ENCODE measurements around the gene NMUR2.

Gene NMUR2

GRCh38 chr5:152353001-152353400 is 52.1 kb downstream of the NMUR2 start:
- no peak for TF ChIP-seq CTCF (IDR thresholded peaks at IDR 0.05; ENCODE audit: low read depth, low read length, poor library complexity, severe bottlenecking)
- TF ChIP-seq EZH2phosphoT487 (IDR thresholded peaks at IDR 0.05; ENCODE audit: borderline replicate concordance, low read length): no peak
- H3K27ac ChIP-seq (ENCODE audit: low read depth, low read length): no peak overlapping the region

GRCh38 chr5:152349683-152350526 is 55.2 kb downstream of the NMUR2 start:
- Histone ChIP-seq H3F3A (ENCODE audit: control insufficient read depth, insufficient read depth) (no peaks in the 10 kb centered on the region), H3K79me2 (ENCODE audit: control insufficient read depth, low read length) (no peaks in the 10 kb centered on the region), H3K9me3 (ENCODE audit: control insufficient read depth, insufficient read depth, low read length) (no peaks in the 10 kb centered on the region), H3K4me1 (ENCODE audit: control insufficient read depth, low read length) (no peaks in the 10 kb centered on the region), H3K9me2 (replicated peaks; ENCODE audit: control insufficient read depth, low read length) (no peaks in the 10 kb centered on the region), H3K27me3 (ENCODE audit: control insufficient read depth, low read length) (0 out of 2 replicates have a peak, but pooled peaks cover 3% of the 10 kb centered on the region), H3K4me2 (ENCODE audit: low read length) (no peak overlapping the region), H3K36me3 (ENCODE audit: control insufficient read depth, low read length) (no peaks in the 10 kb centered on the region), H4K20me1 (ENCODE audit: control insufficient read depth, insufficient read depth, low read depth, low read length) (no peaks in the 10 kb centered on the region), H3K27ac (ENCODE audit: low read depth, low read length) (no peak overlapping the region), H3K4me3 (ENCODE audit: low read length) (no peak overlapping the region)
- TF ChIP-seq EZH2phosphoT487 (IDR thresholded peaks at IDR 0.05; ENCODE audit: borderline replicate concordance, low read length) (no peak), CTCF (IDR thresholded peaks at IDR 0.05; ENCODE audit: low read depth, low read length, poor library complexity, severe bottlenecking) (peak; percentile 93)

More at GRCh38 chr5:152353001-152353400, 52.1 kb downstream of the NMUR2 start:
- Histone ChIP-seq H3K9me3 (ENCODE audit: control insufficient read depth, insufficient read depth, low read length) (no peaks in the 10 kb centered on the region), H3K9me2 (replicated peaks; ENCODE audit: control insufficient read depth, low read length) (no peaks in the 10 kb centered on the region), H3K27me3 (ENCODE audit: control insufficient read depth, low read length) (0 out of 2 replicates have a peak, but pooled peaks cover 3% of the 10 kb centered on the region), H3K4me3 (ENCODE audit: low read length) (no peak overlapping the region), H3K4me1 (ENCODE audit: control insufficient read depth, low read length) (no peaks in the 10 kb centered on the region), H3K4me2 (ENCODE audit: low read length) (no peak overlapping the region), H3K79me2 (ENCODE audit: control insufficient read depth, low read length) (no peaks in the 10 kb centered on the region), H4K20me1 (ENCODE audit: control insufficient read depth, insufficient read depth, low read depth, low read length) (no peaks in the 10 kb centered on the region), H3F3A (ENCODE audit: control insufficient read depth, insufficient read depth) (no peaks in the 10 kb centered on the region), H3K36me3 (ENCODE audit: control insufficient read depth, low read length) (no peaks in the 10 kb centered on the region)
